Measurements from ENCODE around the gene BRI3. TPM values are rescaled to one million over a fixed set of nuclear protein-coding genes. Genes with fewer than 3 reads are reported as not detected.

The BRI3 gene
- total and polyA plus RNA-seq, 10 of the 15 experiments (the other 5 are each of a cell fraction or from before 2014, with no cell fraction given) = 4.5 to 56.3 (median 21.5) TPM

GRCh38 chr7:98281757-98282606 lies 496 bp downstream of the BRI3 start:
- POLR2A ChIA-PET = interaction anchor here (0.6 to 1.1 kb wide), 2 partner anchors 105 to 119 kb away, joined by 3 read pairs; partner anchors contain the start of gene BAIAP2L1
- peaks cover 8% of the 10 kb centered on the region for H3K4me1 ChIP-seq (ENCODE audit: control insufficient read depth, insufficient read depth, low read length)
- peak overlapping the region; percentile 27; the same call in 1 of the 2 replicates for H3K27ac ChIP-seq (ENCODE audit: control insufficient read depth, insufficient read depth)

More at GRCh38 chr7:98281757-98282606, 496 bp downstream of the BRI3 start:
- WGBS (ENCODE audit: insufficient coverage, insufficient replicate concordance, low lambda C conversion rate, missing lambda C conversion rate) = 12% methylated on average over 38 of the region's 77 CpGs
- H3K9ac ChIP-seq (ENCODE audit: control insufficient read depth, insufficient read depth, low read length) = peak overlapping the region; percentile 75
- intact Hi-C loops (cut with micrococcal nuclease; ENCODE audit: unreplicated experiment) (no loop called here), in situ Hi-C loops (cut with MboI) (no loop called here)
- ChIA-PET RAD21 (ENCODE audit: unreplicated experiment) (interaction anchor here (2.3 kb wide), 1 partner anchor 31 kb away, joined by 6 read pairs; no protein-coding TSS in a partner anchor), SMC1A (ENCODE audit: uncharacterized antibody, unreplicated experiment) (interaction anchor here (0.6 to 1.6 kb wide), 4 partner anchors 20 to 261 kb away, joined by 3 to 5 read pairs (median 3); no protein-coding TSS in a partner anchor), CTCF (interaction anchor here (0.6 to 1.6 kb wide), 2 partner anchors 17 to 119 kb away, joined by 3 to 10 read pairs; partner anchors contain the start of gene BAIAP2L1)
- no peaks in the 10 kb centered on the region for H3K9me3 ChIP-seq (replicated peaks; ENCODE audit: control insufficient read depth, insufficient read depth, low read length)
- peak overlapping the region; percentile 24; the same call in 1 of the 2 replicates for H2AFZ ChIP-seq (ENCODE audit: control insufficient read depth, low read depth, low read length)
- DNase-seq (ENCODE audit: low read depth, low spot score) (no peak), ATAC-seq (peak; percentile 32), FAIRE-seq (no peak)
- TF ChIP-seq SUZ12 (IDR thresholded peaks at IDR 0.05; ENCODE audit: unreplicated experiment) = no peak
- TF ChIP-seq ZNF384 (IDR thresholded peaks at IDR 0.05; ENCODE audit: borderline replicate concordance, low read depth, low read length) = no peak
- no peak for TF ChIP-seq CHD2 (IDR thresholded peaks at IDR 0.05; ENCODE audit: borderline replicate concordance, low read depth, low read length)
- TF ChIP-seq BHLHE40 (IDR thresholded peaks at IDR 0.05; ENCODE audit: borderline replicate concordance in 1 of 2, low read depth in 2 of 2, low read length in 1 of 2) = no peak
- peak; percentile 36 for TF ChIP-seq POLR2A (IDR thresholded peaks at IDR 0.05; ENCODE audit: low read depth, low read length)
- no peak for TF ChIP-seq NR2C1 (IDR thresholded peaks at IDR 0.05)
- TF ChIP-seq NR2F1 (conservative IDR thresholded peaks at IDR 0.05) = no peak
- TF ChIP-seq, protein P1, sequence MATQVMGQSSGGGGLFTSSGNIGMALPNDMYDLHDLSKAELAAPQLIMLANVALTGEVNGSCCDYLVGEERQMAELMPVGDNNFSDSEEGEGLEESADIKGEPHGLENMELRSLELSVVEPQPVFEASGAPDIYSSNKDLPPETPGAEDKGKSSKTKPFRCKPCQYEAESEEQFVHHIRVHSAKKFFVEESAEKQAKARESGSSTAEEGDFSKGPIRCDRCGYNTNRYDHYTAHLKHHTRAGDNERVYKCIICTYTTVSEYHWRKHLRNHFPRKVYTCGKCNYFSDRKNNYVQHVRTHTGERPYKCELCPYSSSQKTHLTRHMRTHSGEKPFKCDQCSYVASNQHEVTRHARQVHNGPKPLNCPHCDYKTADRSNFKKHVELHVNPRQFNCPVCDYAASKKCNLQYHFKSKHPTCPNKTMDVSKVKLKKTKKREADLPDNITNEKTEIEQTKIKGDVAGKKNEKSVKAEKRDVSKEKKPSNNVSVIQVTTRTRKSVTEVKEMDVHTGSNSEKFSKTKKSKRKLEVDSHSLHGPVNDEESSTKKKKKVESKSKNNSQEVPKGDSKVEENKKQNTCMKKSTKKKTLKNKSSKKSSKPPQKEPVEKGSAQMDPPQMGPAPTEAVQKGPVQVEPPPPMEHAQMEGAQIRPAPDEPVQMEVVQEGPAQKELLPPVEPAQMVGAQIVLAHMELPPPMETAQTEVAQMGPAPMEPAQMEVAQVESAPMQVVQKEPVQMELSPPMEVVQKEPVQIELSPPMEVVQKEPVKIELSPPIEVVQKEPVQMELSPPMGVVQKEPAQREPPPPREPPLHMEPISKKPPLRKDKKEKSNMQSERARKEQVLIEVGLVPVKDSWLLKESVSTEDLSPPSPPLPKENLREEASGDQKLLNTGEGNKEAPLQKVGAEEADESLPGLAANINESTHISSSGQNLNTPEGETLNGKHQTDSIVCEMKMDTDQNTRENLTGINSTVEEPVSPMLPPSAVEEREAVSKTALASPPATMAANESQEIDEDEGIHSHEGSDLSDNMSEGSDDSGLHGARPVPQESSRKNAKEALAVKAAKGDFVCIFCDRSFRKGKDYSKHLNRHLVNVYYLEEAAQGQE (IDR thresholded peaks at IDR 0.05; ENCODE audit: low read depth, low read length) = no peak
- TF ChIP-seq SIN3A (IDR thresholded peaks at IDR 0.05; ENCODE audit: low read depth, low read length) = peak; percentile 19; the same call in 1 of the 2 replicates
- no peaks in the 10 kb centered on the region for H4K20me1 ChIP-seq (ENCODE audit: control insufficient read depth, insufficient read depth)
- peaks cover 2% of the 10 kb centered on the region; the same call in 1 of the 2 replicates for H3K79me2 ChIP-seq (ENCODE audit: control insufficient read depth, insufficient read depth, low read length)
- no peaks in the 10 kb centered on the region; a peak in 2 of 4 replicates for H3K36me3 ChIP-seq (ENCODE audit: control insufficient read depth in 2 of 2, insufficient read depth in 2 of 2, low read length in 1 of 2)
- peak overlapping the region; percentile 93 for H3K4me2 ChIP-seq (ENCODE audit: control insufficient read depth, insufficient read depth)
- no peaks in the 10 kb centered on the region for H3K27me3 ChIP-seq (replicated peaks in 1 of 2; ENCODE audit: control insufficient read depth in 2 of 2, insufficient read depth in 2 of 2, low read length in 1 of 2)
- no TSS peak for BruUV-seq (replicated peaks)
- peak overlapping the region; percentile 84 for H3K4me3 ChIP-seq

Measured in GM12878 (cell line).